Stimulated activated CD8-positive, alpha-beta memory T cell treated with anti-CD3 and anti-CD28 coated beads, Interleukin-4, amount 100 ng/mL, for 24 hours (primary cell): ENCODE results near the gene DHRSX.
"Not testable (repeated sequence)": the region's sequence is repeated elsewhere in the genome, so short reads cannot be mapped to it uniquely, and the experiment has no call there.

Source experiments
- DNase-seq: peaks from one replicate; pipeline ENCODE4 v3.0.0-alpha.2; 2020; ENCODE audit warnings: low read depth

DHRSX gene, protein sequence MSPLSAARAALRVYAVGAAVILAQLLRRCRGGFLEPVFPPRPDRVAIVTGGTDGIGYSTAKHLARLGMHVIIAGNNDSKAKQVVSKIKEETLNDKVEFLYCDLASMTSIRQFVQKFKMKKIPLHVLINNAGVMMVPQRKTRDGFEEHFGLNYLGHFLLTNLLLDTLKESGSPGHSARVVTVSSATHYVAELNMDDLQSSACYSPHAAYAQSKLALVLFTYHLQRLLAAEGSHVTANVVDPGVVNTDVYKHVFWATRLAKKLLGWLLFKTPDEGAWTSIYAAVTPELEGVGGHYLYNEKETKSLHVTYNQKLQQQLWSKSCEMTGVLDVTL

GRCh38 chrX:2500803-2501558 lies at the start of gene DHRSX, which contains the start of gene ZBED1:
TSS of gene DHRSX (minus strand) at chrX:2500976. CDS start at chrX:2500925, 51 bp downstream.
TSS of gene ZBED1 (minus strand) at chrX:2500976. CDS start at chrX:2490719, 10,257 bp downstream.
- peak; percentile 38 for DNase-seq

DNA sequence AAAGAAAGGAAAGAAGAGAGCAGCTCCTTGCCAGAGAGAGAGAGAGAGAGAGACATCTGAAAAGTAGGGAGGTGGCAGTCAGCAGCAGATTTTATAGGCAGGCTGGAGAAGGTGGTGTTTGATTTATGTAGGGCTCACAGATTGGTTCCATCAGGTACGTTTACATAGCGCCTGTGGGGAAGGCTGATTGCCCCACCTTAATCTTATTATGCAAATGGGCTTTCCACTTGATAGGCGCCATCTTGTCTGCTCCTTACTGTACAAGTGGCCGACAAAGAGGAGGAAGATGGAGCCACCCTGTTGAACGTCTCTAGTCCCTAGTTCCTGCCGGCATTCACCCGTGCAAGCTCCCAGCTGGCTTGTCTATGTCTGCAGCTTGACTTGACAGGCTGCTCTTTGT lies 49.1 kb upstream of the DHRSX start:
- no peak for DNase-seq

- no peak for DNase-seq
Measured at GRCh38 chrX:2548711-2549423, 48.1 kb upstream of the DHRSX start.

DNA sequence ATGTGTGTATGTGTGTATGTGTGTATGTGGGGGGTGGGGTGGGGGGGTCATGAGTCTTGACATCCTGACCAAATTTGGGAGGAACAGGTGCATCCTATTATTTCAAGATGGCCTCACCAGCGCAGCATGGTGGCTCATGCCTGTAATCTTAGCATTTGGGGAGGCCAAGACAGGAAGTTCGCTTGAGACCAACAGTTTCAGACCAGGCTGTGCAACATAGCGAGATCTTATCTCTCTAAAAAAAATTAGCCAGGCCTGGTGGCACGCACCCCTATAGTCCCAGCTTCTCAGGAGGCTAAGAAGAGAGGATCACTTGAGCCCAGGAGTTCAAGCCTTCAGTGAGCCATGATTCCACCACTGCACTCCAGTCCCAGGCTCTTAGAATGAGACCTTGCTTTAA lies 47.0 kb upstream of the DHRSX start:
- DNase-seq, result no peak

DNA sequence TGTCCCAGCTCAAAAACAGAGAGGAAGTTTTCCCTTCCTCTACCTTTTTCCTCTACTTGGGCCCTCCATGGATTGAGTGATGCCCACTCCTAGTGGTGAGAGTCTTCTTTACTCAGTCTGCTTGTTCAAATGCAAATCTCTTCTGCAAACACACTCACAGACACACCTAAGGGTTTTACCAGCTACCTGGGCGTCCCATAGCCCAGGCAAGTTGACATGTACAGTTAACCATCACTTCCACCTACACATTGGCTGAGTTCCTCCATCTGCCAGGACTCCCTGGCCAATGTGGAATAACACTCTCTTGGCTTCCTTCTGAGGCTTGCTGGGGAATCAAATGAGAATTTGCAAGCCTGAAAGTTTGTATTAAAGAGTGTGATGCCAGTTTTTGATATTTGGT lies 45.7 kb upstream of the DHRSX start:
- DNase-seq, result no peak

GRCh38 chrX:2545144-2545543 lies 44.4 kb upstream of the DHRSX start:
- no peak for DNase-seq

DNA sequence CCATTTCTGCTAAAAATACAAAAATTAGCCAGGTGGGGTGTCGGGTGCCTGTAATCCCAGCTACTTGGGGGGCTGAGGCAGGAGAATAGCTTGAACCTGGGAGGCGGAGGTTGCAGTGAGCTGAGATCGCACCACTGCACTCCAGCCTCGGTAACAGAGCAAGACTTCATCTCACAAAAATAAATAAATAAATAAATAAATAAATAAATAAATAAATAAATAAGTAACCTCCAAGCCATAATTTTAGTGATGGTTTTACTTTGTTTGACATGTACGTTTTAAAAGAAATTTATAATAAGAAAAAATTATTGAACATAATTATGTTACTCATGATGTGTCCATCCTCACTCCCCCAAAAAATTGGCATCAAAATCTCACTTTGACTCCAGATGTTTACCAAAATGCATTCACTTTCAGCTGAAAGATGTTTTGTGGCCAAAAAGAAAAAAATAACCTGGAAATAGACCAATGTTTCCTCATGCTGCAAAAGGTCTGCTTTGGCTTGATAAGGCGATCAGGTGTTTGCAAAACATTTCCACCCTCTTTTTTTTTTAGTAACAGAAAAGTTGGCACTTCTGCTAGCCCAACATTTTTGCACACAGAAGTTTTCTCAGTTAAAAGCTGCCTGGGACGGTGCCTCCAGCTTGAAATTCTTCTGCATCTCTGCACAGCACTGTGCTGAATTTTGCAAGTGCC lies 42.2 kb upstream of the DHRSX start:
- DNase-seq, result no peak

- DNase-seq, result no peak
Measured at GRCh38 chrX:2541603-2542002, 40.8 kb upstream of the DHRSX start.

GRCh38 chrX:2540426-2540947 lies 39.7 kb upstream of the DHRSX start:
- no peak for DNase-seq

GRCh38 chrX:2539586-2539985 lies 38.8 kb upstream of the DHRSX start:
- DNase-seq, result no peak

DNA sequence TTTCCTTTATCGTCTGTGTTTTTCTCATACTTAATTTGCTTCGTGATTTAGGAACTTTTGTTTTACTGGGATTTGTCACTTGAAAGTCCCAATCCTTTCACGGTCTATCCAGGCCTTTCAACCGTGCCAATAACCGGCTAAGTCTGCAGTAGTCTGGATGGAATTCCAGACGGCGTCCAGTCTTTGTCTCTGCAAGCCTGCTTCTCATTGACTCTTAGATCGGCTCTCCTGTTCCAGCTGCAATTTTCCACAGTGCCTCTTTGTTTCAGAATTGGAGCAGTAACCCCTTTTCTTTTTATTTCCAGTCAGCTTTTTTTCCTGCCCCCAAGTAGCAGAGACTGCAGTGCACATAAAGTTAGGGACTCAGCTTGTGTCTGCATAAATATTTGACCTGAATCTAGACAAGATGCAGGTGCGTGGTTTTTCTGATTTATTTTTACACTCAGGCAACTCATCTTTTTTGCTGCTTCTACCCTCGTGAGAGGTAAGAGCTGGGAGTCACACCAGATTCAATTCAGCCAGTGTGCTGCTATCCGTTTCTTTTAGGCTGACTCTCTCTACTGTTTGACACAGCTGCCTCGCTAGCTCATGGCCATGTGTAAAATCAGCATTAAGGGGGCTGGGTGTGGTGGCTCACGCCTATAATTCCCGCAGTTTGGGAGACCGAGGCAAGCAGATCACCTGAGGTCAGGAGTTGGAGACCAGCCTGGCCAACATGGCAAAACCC lies 37.4 kb upstream of the DHRSX start:
- DNase-seq, result no peak

DNA sequence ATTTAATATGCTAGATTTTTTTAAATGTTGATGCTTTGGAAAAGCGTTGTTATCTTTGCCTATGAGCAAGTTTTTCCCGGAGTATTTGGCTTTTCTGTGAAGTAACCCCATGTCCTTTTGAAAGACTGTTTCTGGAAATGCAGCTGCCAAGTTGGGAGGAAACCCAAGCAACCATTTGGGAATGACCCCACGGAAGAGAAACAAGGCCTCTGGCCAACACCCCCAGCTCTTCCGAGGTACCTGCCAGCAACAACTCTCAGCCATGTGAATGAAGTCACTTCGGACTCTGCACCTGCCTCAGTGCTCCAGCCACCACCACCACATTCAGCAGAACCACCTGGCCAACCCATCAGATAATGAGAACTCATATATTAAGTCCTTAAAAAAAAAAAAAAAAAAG lies 36.2 kb upstream of the DHRSX start:
- DNase-seq, result no peak

DNA sequence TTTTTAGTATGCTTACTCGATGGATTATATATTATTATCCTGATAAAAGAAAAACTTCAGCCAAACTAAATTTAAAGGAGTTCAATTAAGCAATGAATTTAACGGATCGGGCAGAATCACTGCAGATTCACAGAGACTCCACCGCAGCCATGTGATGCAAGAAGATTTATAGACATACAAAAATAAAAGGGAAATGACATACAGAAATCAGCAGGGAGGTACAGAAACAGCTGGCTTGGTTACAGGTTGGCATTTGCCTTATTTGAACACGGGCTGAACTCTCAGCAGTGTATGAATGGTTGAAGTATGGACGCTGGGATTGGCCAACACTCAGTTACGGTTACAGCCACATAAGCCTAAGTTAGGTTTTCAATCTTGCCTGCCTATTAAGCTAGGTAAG lies 35.4 kb upstream of the DHRSX start:
- DNase-seq, result no peak

GRCh38 chrX:2534261-2535021 lies 33.7 kb upstream of the DHRSX start:
- not testable (repeated sequence) for DNase-seq

- DNase-seq, result no peak
Measured at GRCh38 chrX:2533424-2533823, 32.6 kb upstream of the DHRSX start.

GRCh38 chrX:2526390-2526789 lies 25.6 kb upstream of the DHRSX start:
- DNase-seq, result no peak

- DNase-seq, result no peak
Measured at GRCh38 chrX:2523911-2524310, 23.1 kb upstream of the DHRSX start.

DNA sequence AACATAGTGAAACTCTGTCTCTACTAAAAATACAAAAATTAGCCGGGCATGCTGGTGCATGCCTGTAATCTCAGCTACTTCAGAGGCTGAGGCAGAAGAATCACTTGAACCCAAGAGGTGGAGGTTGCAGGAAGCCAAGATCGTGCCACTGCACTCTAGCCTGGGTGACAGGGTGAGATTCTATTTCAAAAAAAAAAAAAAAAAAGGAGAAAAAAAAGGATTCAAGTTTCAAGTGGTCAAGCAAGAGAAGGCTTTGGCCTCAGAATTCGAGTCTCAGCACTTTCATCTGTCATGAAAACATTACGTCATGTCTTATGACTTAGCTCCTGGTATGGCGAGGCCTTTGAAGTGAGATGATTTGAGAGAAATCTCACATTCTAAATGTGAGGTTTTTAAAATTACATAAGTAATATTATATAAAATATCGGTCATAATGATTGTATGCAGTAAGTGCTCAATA lies 21.2 kb upstream of the DHRSX start:
- DNase-seq, result no peak

- no peak for DNase-seq
Measured at GRCh38 chrX:2521092-2521926, 20.5 kb upstream of the DHRSX start.
